Suprapubic skin (tissue), 4 donors: ENCODE measurements around the gene WDPCP.

Experiments used
- EP300 ChIP-seq: sonication (generic); formaldehyde crosslinking; IDR thresholded peaks from one replicate; pipeline ENCODE4 v1.6.1; 2017; ENCODE audit warnings: antibody characterized with exemption
- POLR2A ChIP-seq, 2 donors: fragments of 450-650 bp; IDR thresholded peaks; one replicate each; pipeline ENCODE4 v1.6.1; 2017; ENCODE audit warnings: antibody characterized with exemption in 2 of 2, mild to moderate bottlenecking in 2 of 2, moderate library complexity in 2 of 2
- POLR2AphosphoS5 ChIP-seq, 3 donors: sonication (generic); formaldehyde crosslinking; IDR thresholded peaks; one replicate each; pipeline ENCODE4 v1.6.1; 2017; ENCODE audit warnings: antibody characterized with exemption in 3 of 3
- TF ChIP-seq, protein P1 (sequence below), 2 donors: fragments of 200-600 bp in 1 of 2; fragments of 450-650 bp in 1 of 2; sonication (generic) in 1 of 2; IDR thresholded peaks; one replicate each; pipeline ENCODE4 v1.5.1; 2016 to 2019; ENCODE audit warnings: antibody characterized with exemption in 2 of 2, mild to moderate bottlenecking in 1 of 2, moderate library complexity in 1 of 2

DNA sequence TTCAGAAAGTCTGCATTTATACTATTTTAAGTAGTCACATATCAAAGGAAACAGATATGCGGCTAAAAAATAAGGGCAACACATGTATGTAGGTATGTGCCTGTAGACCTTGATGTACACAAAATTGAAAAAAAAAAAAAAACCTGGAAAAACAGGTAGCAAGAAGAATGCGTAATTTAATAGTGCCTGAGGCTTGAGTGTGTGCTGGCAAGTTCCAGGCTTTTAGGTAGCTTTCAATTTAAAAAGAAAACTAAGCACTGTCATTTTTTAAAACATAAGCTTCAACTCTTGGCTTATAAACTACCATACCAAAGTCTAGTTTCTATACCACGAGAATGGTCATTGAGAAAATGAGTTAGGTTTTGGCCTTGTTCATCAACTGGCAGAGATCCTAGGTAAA lies 465.4 kb downstream of the WDPCP start:
- TF ChIP-seq, protein P1, sequence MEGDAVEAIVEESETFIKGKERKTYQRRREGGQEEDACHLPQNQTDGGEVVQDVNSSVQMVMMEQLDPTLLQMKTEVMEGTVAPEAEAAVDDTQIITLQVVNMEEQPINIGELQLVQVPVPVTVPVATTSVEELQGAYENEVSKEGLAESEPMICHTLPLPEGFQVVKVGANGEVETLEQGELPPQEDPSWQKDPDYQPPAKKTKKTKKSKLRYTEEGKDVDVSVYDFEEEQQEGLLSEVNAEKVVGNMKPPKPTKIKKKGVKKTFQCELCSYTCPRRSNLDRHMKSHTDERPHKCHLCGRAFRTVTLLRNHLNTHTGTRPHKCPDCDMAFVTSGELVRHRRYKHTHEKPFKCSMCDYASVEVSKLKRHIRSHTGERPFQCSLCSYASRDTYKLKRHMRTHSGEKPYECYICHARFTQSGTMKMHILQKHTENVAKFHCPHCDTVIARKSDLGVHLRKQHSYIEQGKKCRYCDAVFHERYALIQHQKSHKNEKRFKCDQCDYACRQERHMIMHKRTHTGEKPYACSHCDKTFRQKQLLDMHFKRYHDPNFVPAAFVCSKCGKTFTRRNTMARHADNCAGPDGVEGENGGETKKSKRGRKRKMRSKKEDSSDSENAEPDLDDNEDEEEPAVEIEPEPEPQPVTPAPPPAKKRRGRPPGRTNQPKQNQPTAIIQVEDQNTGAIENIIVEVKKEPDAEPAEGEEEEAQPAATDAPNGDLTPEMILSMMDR (IDR thresholded peaks at IDR 0.05), result no peak
- TF ChIP-seq POLR2A (IDR thresholded peaks at IDR 0.05) (no peak), POLR2AphosphoS5 (IDR thresholded peaks at IDR 0.05) (no peak), EP300 (no peak)
